K562 (cell line): ENCODE measurements around the gene RYR1. TPM values are rescaled to one million over a fixed set of nuclear protein-coding genes. Genes with fewer than 3 reads are reported as not detected.

Experiments
- ATAC-seq: fragments of 200-7000 bp; cut with Tn5 transposase; 3 replicates; pipeline ENCODE4 v1.9.1; 2020; ENCODE audit warnings: moderate library complexity
- BruUV-seq: library from RNA; stranded (reverse); fragments of 400-500 nt; replicated peaks from 2 replicates; lab custom pipeline; 2021; lab: Mats Ljungman, UMichigan
- CTCF ChIA-PET: fragments of 300-600 bp; formaldehyde crosslinking; extraction: SDS; loops from one replicate; lab custom pipeline; 2021; ENCODE audit warnings: low intra/inter-chr PET ratio; lab: Yijun Ruan, JAX
- POLR2A ChIA-PET: fragments of 300-600, 350-650 bp; sonication (Branson Sonifier 250); formaldehyde crosslinking; extraction: SDS; loops from one replicate; lab custom pipeline; 2021; ENCODE audit warnings: antibody characterized with exemption, inconsistent platforms; lab: Yijun Ruan, JAX
- DNase-seq, 4 experiments: peaks; one replicate each; pipeline versions ENCODE4 v3.0.0 to v3.0.0-alpha.2; 2011 to 2018; ENCODE audit warnings: low spot score in 3 of 4, mixed read lengths in 3 of 4; ENCODE audit errors: extremely low read depth in 1 of 4
- FAIRE-seq: peaks from 2 replicates; lab custom pipeline; 2011; peaks lifted over from hg19 to GRCh38; lab: Jason Lieb, UNC
- H2AFZ ChIP-seq: 2 replicates; pipeline ENCODE4 v1.6.0; 2011; ENCODE audit warnings: low read depth, low read length, control low read depth, inconsistent platforms
- H3K27ac ChIP-seq: fragments of 200-600 bp; 3 replicates; pipeline ENCODE4 v1.8.0; 2011; ENCODE audit warnings: low read depth, mild to moderate bottlenecking, control low read depth, inconsistent platforms, low read length, moderate library complexity, mixed read lengths; ENCODE audit errors: extremely low read depth
- H3K27me3 ChIP-seq, 2 experiments: fragments of 300-600 bp in 1 of 2; 2 replicates in 1 of 2; 3 replicates in 1 of 2; pipeline versions ENCODE4 v1.6.0 to v1.8.0; 2011; ENCODE audit warnings: inconsistent platforms in 2 of 2, low read length in 2 of 2, mild to moderate bottlenecking in 1 of 2, mixed read lengths in 1 of 2, moderate library complexity in 1 of 2; ENCODE audit not compliant: control insufficient read depth in 2 of 2, insufficient read depth in 2 of 2
- H3K36me3 ChIP-seq: fragments of 300-600 bp; 3 replicates; pipeline ENCODE4 v1.8.0; 2011; ENCODE audit warnings: mild to moderate bottlenecking, low read length, inconsistent platforms; ENCODE audit not compliant: control insufficient read depth, insufficient read depth
- H3K4me1 ChIP-seq, 2 experiments: fragments of 200-600 bp in 1 of 2; replicated peaks in 1 of 2; 2 replicates in 1 of 2; 3 replicates in 1 of 2; pipeline versions ENCODE4 v1.5.1 to v1.8.0; 2011; ENCODE audit warnings: inconsistent platforms in 2 of 2, low read length in 2 of 2, mild to moderate bottlenecking in 1 of 2, mixed read lengths in 1 of 2, moderate library complexity in 1 of 2; ENCODE audit not compliant: control insufficient read depth in 2 of 2, insufficient read depth in 2 of 2
- H3K4me2 ChIP-seq: 2 replicates; pipeline ENCODE4 v1.6.1; 2011; ENCODE audit warnings: low read length, control low read depth, inconsistent platforms, mixed read lengths; ENCODE audit not compliant: insufficient read depth
- H3K4me3 ChIP-seq: fragments of 200-600 bp; sonication (generic), shearing (Covaris generic); 2 replicates; pipeline ENCODE4 v1.5.1; 2016; ENCODE audit warnings: control low read depth, inconsistent platforms
- H3K79me2 ChIP-seq: fragments of 200-600 bp; 3 replicates; pipeline ENCODE4 v1.8.0; 2011; ENCODE audit warnings: low read length, inconsistent platforms; ENCODE audit not compliant: control insufficient read depth, insufficient read depth
- H3K9ac ChIP-seq, 2 experiments: 2 replicates each; pipeline versions ENCODE4 v1.6.0 to v1.6.1; 2011; ENCODE audit warnings: low read depth in 2 of 2, low read length in 2 of 2, control low read depth in 1 of 2, inconsistent platforms in 1 of 2, mild to moderate bottlenecking in 1 of 2, mixed read lengths in 1 of 2; ENCODE audit not compliant: insufficient read depth in 1 of 2
- H3K9me1 ChIP-seq: one replicate; pipeline ENCODE4 v1.6.0; 2011; ENCODE audit warnings: inconsistent platforms, mild to moderate bottlenecking, low read length, moderate library complexity; ENCODE audit not compliant: control insufficient read depth, insufficient read depth
- H3K9me3 ChIP-seq: replicated peaks from 2 replicates; pipeline ENCODE4 v1.5.1; 2011; ENCODE audit warnings: low read depth, low read length, inconsistent platforms; ENCODE audit not compliant: control insufficient read depth, insufficient read depth
- H4K20me1 ChIP-seq: replicated peaks from 2 replicates; pipeline ENCODE4 v1.6.1; 2011; ENCODE audit warnings: low read length, inconsistent platforms, mixed read lengths; ENCODE audit not compliant: control insufficient read depth, insufficient read depth
- EGR1 ChIP-seq: fragments of 450-650 bp; conservative IDR thresholded peaks from 2 replicates; pipeline ENCODE4 v1.6.1; 2017; ENCODE audit warnings: mild to moderate bottlenecking
- EZH2 ChIP-seq: IDR thresholded peaks from 2 replicates; pipeline ENCODE4 v1.6.1; 2012; ENCODE audit warnings: low read depth, mild to moderate bottlenecking, inconsistent platforms, low read length, borderline replicate concordance
- FUS ChIP-seq: fragments of 200-400 bp; formaldehyde crosslinking; optimal IDR thresholded peaks from 2 replicates; pipeline ENCODE3; 2017; ENCODE audit warnings: low read depth, low read length
- GATA2 ChIP-seq: sonication (generic); formaldehyde crosslinking; IDR thresholded peaks from 2 replicates; pipeline ENCODE4 v1.4.0; 2020; ENCODE audit warnings: mild to moderate bottlenecking, missing genetic modification reagents
- HNRNPL ChIP-seq: fragments of 200-400 bp; formaldehyde crosslinking; IDR thresholded peaks from 2 replicates; pipeline ENCODE4 v1.6.1; 2017; ENCODE audit warnings: low read depth, mild to moderate bottlenecking, low read length
- KDM1A ChIP-seq, 2 experiments: fragments of 450-650 bp; IDR thresholded peaks; 2 replicates each; pipeline ENCODE4 v1.6.1; 2016; ENCODE audit warnings: mild to moderate bottlenecking in 2 of 2
- MAFK ChIP-seq: IDR thresholded peaks from 2 replicates; pipeline ENCODE4 v1.6.1; 2011; ENCODE audit warnings: low read length, improper control_type of control experiment
- PCBP2 ChIP-seq: fragments of 200-400 bp; formaldehyde crosslinking; IDR thresholded peaks from 2 replicates; pipeline ENCODE4 v1.6.1; 2018; ENCODE audit warnings: low read length, low read depth, mild to moderate bottlenecking, moderate library complexity; ENCODE audit not compliant: poor library complexity, severe bottlenecking
- POLR2G ChIP-seq: fragments of 200-400 bp; formaldehyde crosslinking; IDR thresholded peaks from 2 replicates; pipeline ENCODE4 v1.6.1; 2017; ENCODE audit warnings: low read depth, mild to moderate bottlenecking, antibody characterized with exemption, low read length, moderate library complexity
- RBFOX2 ChIP-seq: fragments of 200-400 bp; formaldehyde crosslinking; IDR thresholded peaks from 2 replicates; pipeline ENCODE4 v1.6.1; 2017; ENCODE audit warnings: low read depth, mild to moderate bottlenecking, low read length, moderate library complexity
- RBM22 ChIP-seq: fragments of 200-400 bp; formaldehyde crosslinking; IDR thresholded peaks from 2 replicates; pipeline ENCODE4 v1.6.1; 2018; ENCODE audit warnings: low read length, low read depth; ENCODE audit not compliant: poor library complexity, severe bottlenecking
- ZNF644 ChIP-seq: fragments of 200-800 bp; sonication (Bioruptor generic); IDR thresholded peaks from 2 replicates; pipeline ENCODE4 v1.6.1; 2016; ENCODE audit warnings: low read depth, missing genetic modification characterization, missing compliant biosample characterization
- WGBS: fragments of 100-300 bp; shearing (Covaris generic); methylation state at CpG from one replicate; pipeline ENCODE4 v1.1.6; 2016; ENCODE audit warnings: low coverage, mixed read lengths; ENCODE audit not compliant: insufficient coverage; ENCODE audit errors: missing lambda C conversion rate; 5-methylcytosine and 5-hydroxymethylcytosine counted together
- in situ Hi-C: fragments of 300-500 bp; cut with MboI; formaldehyde crosslinking; loops from 4 replicates; pipeline ENCODE4 v1.15.0; 2018; ENCODE audit warnings: inconsistent platforms, mixed read lengths
- intact Hi-C: fragments of 100-400 bp; cut with micrococcal nuclease; formaldehyde crosslinking; loops from 2 replicates; pipeline ENCODE4 v1.14.2; 2022
- polyA plus RNA-seq, 8 experiments: library from polyadenylated mRNA; depleted of rRNA in 4 of 8; stranded (reverse) in 5 of 8; unstranded in 3 of 8; fragments of >200 nt; fragmentation: Nextera tagmentation in 2 of 8; fragmentation: Illumina TruSeq in 1 of 8; extraction: Ambion mirVana in 2 of 8; extraction: Trizol in 1 of 8; gene quantifications; 2 replicates each; pipeline versions ENCODE4 v1.2.1 to v1.2.3, GENCODE V29; 2011 to 2014; ENCODE audit warnings: inconsistent platforms in 1 of 8, missing spikeins in 1 of 8
- total RNA-seq, 7 experiments: library from RNA; depleted of rRNA in 6 of 7; stranded (reverse); fragments of >200 nt in 6 of 7; fragmentation: Illumina TruSeq in 2 of 7; extraction: Trizol in 2 of 7; gene quantifications; 2 replicates each; pipeline versions ENCODE4 v1.2.1 to v1.2.3, GENCODE V29; 2011 to 2021; ENCODE audit warnings: low replicate concordance in 1 of 7
- TF ChIP-seq, protein P1 (sequence below): conservative IDR thresholded peaks from 2 replicates; pipeline ENCODE4 v1.6.1; 2011; ENCODE audit warnings: low read depth, mild to moderate bottlenecking, low read length; ENCODE audit not compliant: control insufficient read depth
- TF ChIP-seq, protein P2 (sequence below): fragments of 250-450 bp; sonication (Bioruptor Pico); IDR thresholded peaks from 2 replicates; pipeline ENCODE4 v1.8.0; 2022; ENCODE audit warnings: moderate library complexity, mild to moderate bottlenecking, inconsistent platforms
- TF ChIP-seq, protein P3 (sequence below): sonication (generic); formaldehyde crosslinking; IDR thresholded peaks from 2 replicates; pipeline ENCODE4 v1.8.1; 2023; ENCODE audit warnings: mild to moderate bottlenecking, missing genetic modification reagents

Gene RYR1
- total and polyA plus RNA-seq, 9 of the 15 experiments (the other 6 are each of a cell fraction or from before 2014, with no cell fraction given), result 0.11 to 7.4 (median 3.7) TPM

DNA sequence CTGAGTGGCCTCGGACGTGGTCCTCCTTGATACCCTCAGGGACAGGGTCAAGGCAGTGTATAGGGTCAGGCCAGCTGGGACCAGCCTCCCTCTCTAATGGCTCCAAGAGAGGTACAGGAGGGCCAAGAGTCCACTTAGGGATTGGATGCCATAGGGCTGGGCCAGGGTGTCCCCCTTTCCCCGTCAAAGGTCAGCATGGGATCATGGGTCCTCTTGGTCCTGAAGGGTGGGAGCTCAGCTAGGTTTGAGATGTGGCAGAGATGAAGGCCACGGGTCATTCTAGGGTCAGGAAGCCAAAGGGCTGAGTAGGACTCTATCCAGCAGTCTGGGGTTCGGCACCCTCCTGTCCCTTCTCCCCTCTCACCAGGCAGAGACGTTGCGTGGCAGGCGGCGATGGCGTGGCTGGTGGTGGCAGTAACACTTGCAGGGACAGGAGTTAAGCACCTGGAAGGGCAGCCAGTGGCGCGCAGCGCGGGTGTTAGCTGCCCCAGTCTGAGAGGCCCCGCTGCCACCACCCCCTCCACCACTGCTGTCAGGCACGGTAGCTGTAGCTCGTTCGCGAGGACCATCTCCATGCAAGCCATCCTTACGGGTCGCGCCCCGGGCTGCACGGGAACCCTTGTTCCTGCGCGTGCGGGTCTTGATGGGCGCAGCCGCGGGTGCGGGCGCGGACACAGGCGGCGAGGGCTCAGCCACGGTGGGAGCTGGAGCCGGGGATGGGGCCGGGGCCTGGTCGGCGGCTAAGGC is 48.3 kb upstream of the RYR1 start (continued):
- TF ChIP-seq, protein P1, sequence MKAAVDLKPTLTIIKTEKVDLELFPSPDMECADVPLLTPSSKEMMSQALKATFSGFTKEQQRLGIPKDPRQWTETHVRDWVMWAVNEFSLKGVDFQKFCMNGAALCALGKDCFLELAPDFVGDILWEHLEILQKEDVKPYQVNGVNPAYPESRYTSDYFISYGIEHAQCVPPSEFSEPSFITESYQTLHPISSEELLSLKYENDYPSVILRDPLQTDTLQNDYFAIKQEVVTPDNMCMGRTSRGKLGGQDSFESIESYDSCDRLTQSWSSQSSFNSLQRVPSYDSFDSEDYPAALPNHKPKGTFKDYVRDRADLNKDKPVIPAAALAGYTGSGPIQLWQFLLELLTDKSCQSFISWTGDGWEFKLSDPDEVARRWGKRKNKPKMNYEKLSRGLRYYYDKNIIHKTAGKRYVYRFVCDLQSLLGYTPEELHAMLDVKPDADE, result no peak
- TF ChIP-seq, protein P2, sequence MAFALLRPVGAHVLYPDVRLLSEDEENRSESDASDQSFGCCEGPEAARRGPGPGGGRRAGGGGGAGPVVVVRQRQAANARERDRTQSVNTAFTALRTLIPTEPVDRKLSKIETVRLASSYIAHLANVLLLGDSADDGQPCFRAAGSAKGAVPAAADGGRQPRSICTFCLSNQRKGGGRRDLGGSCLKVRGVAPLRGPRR (CRISPR knock-in tag), result no peak
- TF ChIP-seq KDM1A (IDR thresholded peaks at IDR 0.05), result no peak
- no peak for TF ChIP-seq MAFK
- TF ChIP-seq HNRNPL, result 0 out of 2 replicates have a peak, but pooled peaks have one; percentile 50

DNA sequence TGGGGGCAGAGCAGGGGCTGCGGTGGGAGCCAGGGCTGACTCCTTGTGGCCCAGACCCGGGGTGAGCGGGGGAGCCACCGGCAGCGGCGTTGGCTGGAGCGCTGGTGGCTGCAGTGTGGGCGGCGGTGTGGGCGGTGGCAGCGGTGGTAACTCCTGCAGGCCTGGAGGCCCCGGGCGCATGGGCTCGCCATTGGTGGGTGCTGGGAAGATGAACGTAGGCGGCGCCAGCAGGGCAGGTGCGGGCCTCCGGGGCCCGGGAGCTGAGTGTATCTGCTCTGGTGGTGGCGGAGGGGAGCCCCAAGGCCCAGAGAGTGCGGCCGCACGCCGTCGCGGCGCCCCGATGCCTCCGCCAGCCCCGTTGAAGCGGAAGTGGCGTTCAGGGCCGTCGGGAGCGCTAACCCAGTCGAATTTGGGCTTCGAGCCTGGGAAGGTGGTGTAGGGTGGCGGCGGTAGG is 47.7 kb upstream of the RYR1 start:
- Histone ChIP-seq H3K79me2 (0 out of 3 replicates have a peak, but pooled peaks cover 2% of the 10 kb centered on the region), H3K36me3 (peaks cover 54% of the 10 kb centered on the region; the same call in 2 of the 3 replicates), H3K9me1 (peaks cover 3% of the 10 kb centered on the region), H3K4me1 (peaks cover 2 to 53% of the 10 kb centered on the region in 2 experiments; a peak in 3 of 5 replicates), H2AFZ (no peak overlapping the region), H3K27me3 (no peaks in the 10 kb centered on the region), H3K9me3 (no peaks in the 10 kb centered on the region), H3K27ac (no peak overlapping the region), H4K20me1 (peaks cover 3% of the 10 kb centered on the region; the same call in 1 of the 2 replicates), H3K4me2 (no peak overlapping the region), H3K4me3 (no peak overlapping the region), H3K9ac (no peak overlapping the region)
- no peak for FAIRE-seq
- no peak for ATAC-seq
- no TSS peak for BruUV-seq
- POLR2A ChIA-PET, result interaction anchor here (0.6 to 2.6 kb wide), 4 partner anchors 10 to 151 kb away, joined by 3 to 28 read pairs (median 8); partner anchors contain the start of gene PSMD8
- WGBS, result 100% methylated on average over 4 of the region's 40 CpGs
- peak in 2 of 4 experiments; percentile 29 to 33 for DNase-seq
- in situ Hi-C loops (no loop called here), intact Hi-C loops (loop anchor here (5.0 kb wide), 2 partner anchors 49 to 144 kb away; partner anchors contain the start of gene CATSPERG)
- no peak for TF ChIP-seq EZH2
- TF ChIP-seq, protein P3, sequence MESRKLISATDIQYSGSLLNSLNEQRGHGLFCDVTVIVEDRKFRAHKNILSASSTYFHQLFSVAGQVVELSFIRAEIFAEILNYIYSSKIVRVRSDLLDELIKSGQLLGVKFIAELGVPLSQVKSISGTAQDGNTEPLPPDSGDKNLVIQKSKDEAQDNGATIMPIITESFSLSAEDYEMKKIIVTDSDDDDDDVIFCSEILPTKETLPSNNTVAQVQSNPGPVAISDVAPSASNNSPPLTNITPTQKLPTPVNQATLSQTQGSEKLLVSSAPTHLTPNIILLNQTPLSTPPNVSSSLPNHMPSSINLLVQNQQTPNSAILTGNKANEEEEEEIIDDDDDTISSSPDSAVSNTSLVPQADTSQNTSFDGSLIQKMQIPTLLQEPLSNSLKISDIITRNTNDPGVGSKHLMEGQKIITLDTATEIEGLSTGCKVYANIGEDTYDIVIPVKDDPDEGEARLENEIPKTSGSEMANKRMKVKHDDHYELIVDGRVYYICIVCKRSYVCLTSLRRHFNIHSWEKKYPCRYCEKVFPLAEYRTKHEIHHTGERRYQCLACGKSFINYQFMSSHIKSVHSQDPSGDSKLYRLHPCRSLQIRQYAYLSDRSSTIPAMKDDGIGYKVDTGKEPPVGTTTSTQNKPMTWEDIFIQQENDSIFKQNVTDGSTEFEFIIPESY (CRISPR knock-in tag), result 0 out of 2 replicates have a peak, but pooled peaks have one; percentile 48
- TF ChIP-seq ZNF644 (tag), result no peak
- TF ChIP-seq GATA2 (CRISPR knock-in tag), result no peak
- TF ChIP-seq PCBP2, result no peak
- peak; percentile 26; the same call in 1 of the 2 replicates for TF ChIP-seq EGR1
- peak; percentile 57 for TF ChIP-seq RBFOX2
- TF ChIP-seq FUS, result peak; percentile 19
- TF ChIP-seq RBM22, result peak; percentile 24
- peak; percentile 78 for TF ChIP-seq POLR2G
- CTCF ChIA-PET, result interaction anchor here (1.1 kb wide), 1 partner anchor 142 kb away, joined by 4 read pairs; no protein-coding TSS in a partner anchor
